22Rv1 (cell line): ENCODE results near the gene TYK2.

Source experiments
- H3K27ac ChIP-seq: fragments of 450-650 bp; 2 replicates; pipeline ENCODE4 v1.5.1; 2017
- ZFX ChIP-seq: fragments of 450-650 bp; IDR thresholded peaks from 2 replicates; pipeline ENCODE4 v1.6.1; 2017; ENCODE audit warnings: antibody characterized with exemption, borderline replicate concordance
- TF ChIP-seq, protein P1 (sequence below): fragments of 450-650 bp; IDR thresholded peaks from 2 replicates; pipeline ENCODE4 v1.5.1; 2017; ENCODE audit warnings: mild to moderate bottlenecking

TYK2 gene

GRCh38 chr19:10306327-10306726 lies 74.0 kb downstream of the TYK2 start:
- TF ChIP-seq, protein P1, sequence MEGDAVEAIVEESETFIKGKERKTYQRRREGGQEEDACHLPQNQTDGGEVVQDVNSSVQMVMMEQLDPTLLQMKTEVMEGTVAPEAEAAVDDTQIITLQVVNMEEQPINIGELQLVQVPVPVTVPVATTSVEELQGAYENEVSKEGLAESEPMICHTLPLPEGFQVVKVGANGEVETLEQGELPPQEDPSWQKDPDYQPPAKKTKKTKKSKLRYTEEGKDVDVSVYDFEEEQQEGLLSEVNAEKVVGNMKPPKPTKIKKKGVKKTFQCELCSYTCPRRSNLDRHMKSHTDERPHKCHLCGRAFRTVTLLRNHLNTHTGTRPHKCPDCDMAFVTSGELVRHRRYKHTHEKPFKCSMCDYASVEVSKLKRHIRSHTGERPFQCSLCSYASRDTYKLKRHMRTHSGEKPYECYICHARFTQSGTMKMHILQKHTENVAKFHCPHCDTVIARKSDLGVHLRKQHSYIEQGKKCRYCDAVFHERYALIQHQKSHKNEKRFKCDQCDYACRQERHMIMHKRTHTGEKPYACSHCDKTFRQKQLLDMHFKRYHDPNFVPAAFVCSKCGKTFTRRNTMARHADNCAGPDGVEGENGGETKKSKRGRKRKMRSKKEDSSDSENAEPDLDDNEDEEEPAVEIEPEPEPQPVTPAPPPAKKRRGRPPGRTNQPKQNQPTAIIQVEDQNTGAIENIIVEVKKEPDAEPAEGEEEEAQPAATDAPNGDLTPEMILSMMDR = no peak
- TF ChIP-seq ZFX = no peak
- H3K27ac ChIP-seq = no peak overlapping the region

- TF ChIP-seq, protein P1 = no peak
- TF ChIP-seq ZFX = no peak
- no peak overlapping the region for H3K27ac ChIP-seq
Observed at GRCh38 chr19:10305139-10305806, 75.1 kb downstream of the TYK2 start.
